ENCODE data around the gene REP15.
A peak's percentile ranks its signal among the peaks of the same experiment; 100 is the strongest.

REP15 gene

DNA sequence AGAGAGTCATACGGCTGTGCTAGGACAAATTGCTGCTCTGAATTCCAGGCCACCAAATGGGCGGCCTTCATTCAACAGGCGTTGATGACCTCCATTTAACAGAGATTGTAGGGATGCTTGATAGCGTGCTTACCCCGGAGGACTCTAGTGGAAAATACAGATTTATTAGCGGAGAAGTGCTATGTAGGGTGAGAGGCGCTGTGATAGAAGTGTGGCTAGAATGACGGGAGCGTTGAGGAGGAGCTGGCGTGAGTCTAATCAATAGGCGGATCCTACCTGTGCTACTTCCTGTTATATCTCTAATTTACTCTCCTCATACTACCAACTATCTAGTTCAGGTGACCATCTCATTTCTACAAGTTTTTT, 15.1 kb downstream of the REP15 start:
- Histone ChIP-seq H3K27ac (ENCODE audit: low read length) (peak overlapping the region; percentile 33), H3K4me1 (ENCODE audit: low read length) (peaks cover 12% of the 10 kb centered on the region), H3K9me3 (ENCODE audit: insufficient read depth, low read length) (no peaks in the 10 kb centered on the region), H3K36me3 (replicated peaks; ENCODE audit: low read depth, low read length) (peaks cover 7% of the 10 kb centered on the region), H3K27me3 (ENCODE audit: low read depth, low read length) (no peaks in the 10 kb centered on the region), H2AFZ (ENCODE audit: low read depth, low read length) (peak overlapping the region; percentile 88; the same call in 1 of the 2 replicates), H3K9ac (ENCODE audit: low read length) (peak overlapping the region; percentile 88), H3K4me3 (ENCODE audit: low read length) (peak overlapping the region; percentile 96), H3K4me2 (ENCODE audit: low read length) (peak overlapping the region; percentile 80), H3K79me2 (ENCODE audit: low read length) (peaks cover 50% of the 10 kb centered on the region), H4K20me1 (ENCODE audit: insufficient read depth, low read length) (peaks cover 11% of the 10 kb centered on the region)
- TF ChIP-seq, protein P1, sequence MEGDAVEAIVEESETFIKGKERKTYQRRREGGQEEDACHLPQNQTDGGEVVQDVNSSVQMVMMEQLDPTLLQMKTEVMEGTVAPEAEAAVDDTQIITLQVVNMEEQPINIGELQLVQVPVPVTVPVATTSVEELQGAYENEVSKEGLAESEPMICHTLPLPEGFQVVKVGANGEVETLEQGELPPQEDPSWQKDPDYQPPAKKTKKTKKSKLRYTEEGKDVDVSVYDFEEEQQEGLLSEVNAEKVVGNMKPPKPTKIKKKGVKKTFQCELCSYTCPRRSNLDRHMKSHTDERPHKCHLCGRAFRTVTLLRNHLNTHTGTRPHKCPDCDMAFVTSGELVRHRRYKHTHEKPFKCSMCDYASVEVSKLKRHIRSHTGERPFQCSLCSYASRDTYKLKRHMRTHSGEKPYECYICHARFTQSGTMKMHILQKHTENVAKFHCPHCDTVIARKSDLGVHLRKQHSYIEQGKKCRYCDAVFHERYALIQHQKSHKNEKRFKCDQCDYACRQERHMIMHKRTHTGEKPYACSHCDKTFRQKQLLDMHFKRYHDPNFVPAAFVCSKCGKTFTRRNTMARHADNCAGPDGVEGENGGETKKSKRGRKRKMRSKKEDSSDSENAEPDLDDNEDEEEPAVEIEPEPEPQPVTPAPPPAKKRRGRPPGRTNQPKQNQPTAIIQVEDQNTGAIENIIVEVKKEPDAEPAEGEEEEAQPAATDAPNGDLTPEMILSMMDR (IDR thresholded peaks at IDR 0.05; ENCODE audit: low read depth, low read length), result no peak
- no peak for TF ChIP-seq EZH2phosphoT487 (IDR thresholded peaks at IDR 0.05; ENCODE audit: low read depth)

GRCh38 chr12:27711967-27712366, 15.7 kb downstream of the REP15 start:
- H3K4me1 ChIP-seq (ENCODE audit: low read length), result peaks cover 12% of the 10 kb centered on the region
- H3K4me2 ChIP-seq (ENCODE audit: low read length), result peak overlapping the region; percentile 80
- H2AFZ ChIP-seq (ENCODE audit: low read depth, low read length), result no peak overlapping the region
- H3K36me3 ChIP-seq (replicated peaks; ENCODE audit: low read depth, low read length), result peaks cover 9% of the 10 kb centered on the region
- H3K27me3 ChIP-seq (ENCODE audit: low read depth, low read length), result no peaks in the 10 kb centered on the region
- no peak overlapping the region for H3K27ac ChIP-seq (ENCODE audit: low read length)
- H3K9ac ChIP-seq (ENCODE audit: low read length), result peak overlapping the region; percentile 88
- H4K20me1 ChIP-seq (ENCODE audit: insufficient read depth, low read length), result peaks cover 11% of the 10 kb centered on the region
- no peak for TF ChIP-seq EZH2phosphoT487 (IDR thresholded peaks at IDR 0.05; ENCODE audit: low read depth)
- TF ChIP-seq, protein P1 (IDR thresholded peaks at IDR 0.05; ENCODE audit: low read depth, low read length), result no peak
- peaks cover 50% of the 10 kb centered on the region for H3K79me2 ChIP-seq (ENCODE audit: low read length)
- no peaks in the 10 kb centered on the region for H3K9me3 ChIP-seq (ENCODE audit: insufficient read depth, low read length)
- peak overlapping the region; percentile 96 for H3K4me3 ChIP-seq (ENCODE audit: low read length)

DNA sequence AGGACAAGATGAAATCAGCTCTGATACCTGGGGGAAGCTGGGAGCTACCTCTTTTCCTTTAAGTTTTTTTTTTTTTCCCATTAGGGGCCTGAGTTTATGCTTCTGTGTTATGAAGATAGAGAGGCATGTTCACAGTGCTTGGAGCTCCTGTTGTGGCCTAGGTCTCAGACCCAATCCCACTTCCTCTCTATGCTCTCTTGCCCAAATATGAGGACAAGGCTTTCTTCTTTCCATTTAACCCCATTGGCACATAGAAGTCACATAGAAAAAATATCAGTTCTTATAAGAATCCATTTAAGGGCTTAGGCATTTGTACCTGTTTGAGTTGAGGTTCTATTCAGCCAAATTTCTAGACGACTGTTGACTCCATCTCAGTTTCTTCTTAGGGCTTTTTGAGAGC, 27.0 kb downstream of the REP15 start:
- Histone ChIP-seq H3K4me1 (ENCODE audit: low read length) (no peaks in the 10 kb centered on the region), H3K27ac (ENCODE audit: low read length) (peak overlapping the region; percentile 17; the same call in 1 of the 2 replicates), H4K20me1 (ENCODE audit: insufficient read depth, low read length) (no peaks in the 10 kb centered on the region), H3K9ac (ENCODE audit: low read length) (no peak overlapping the region), H3K4me3 (ENCODE audit: low read length) (no peak overlapping the region), H3K36me3 (replicated peaks; ENCODE audit: low read depth, low read length) (peaks cover 27% of the 10 kb centered on the region), H3K79me2 (ENCODE audit: low read length) (peaks cover 4% of the 10 kb centered on the region; the same call in 1 of the 2 replicates), H3K4me2 (ENCODE audit: low read length) (no peak overlapping the region), H2AFZ (ENCODE audit: low read depth, low read length) (no peak overlapping the region), H3K9me3 (ENCODE audit: insufficient read depth, low read length) (no peaks in the 10 kb centered on the region), H3K27me3 (ENCODE audit: low read depth, low read length) (no peaks in the 10 kb centered on the region)
- TF ChIP-seq, protein P1 (IDR thresholded peaks at IDR 0.05; ENCODE audit: low read depth, low read length), result no peak
- no peak for TF ChIP-seq EZH2phosphoT487 (IDR thresholded peaks at IDR 0.05; ENCODE audit: low read depth)

DNA sequence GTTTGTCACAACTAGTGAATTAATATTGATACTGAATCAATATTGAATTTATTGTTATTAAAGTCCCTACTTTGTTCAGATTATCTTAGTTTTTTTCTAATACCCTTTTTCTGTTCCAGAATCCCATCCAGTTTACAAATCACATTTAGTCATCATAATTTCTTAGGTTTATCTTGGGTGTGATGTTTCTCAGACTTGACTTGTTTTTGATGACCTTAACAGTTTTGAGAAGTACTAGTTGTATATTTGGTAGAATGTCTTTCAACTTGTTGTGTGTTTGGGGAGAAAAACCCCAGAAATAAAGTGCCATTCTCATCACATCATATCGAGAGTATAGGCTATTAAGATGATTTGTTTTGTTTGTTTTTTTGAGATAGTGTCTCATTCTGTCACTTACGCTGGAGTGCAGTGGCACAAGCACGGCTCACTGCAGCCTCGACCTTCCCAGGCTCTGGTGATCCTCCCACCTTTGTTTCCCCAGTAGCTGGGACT, 33.9 kb downstream of the REP15 start:
- Histone ChIP-seq H3K27ac (ENCODE audit: low read length) (no peak overlapping the region), H3K36me3 (replicated peaks; ENCODE audit: low read depth, low read length) (peaks cover 32% of the 10 kb centered on the region), H3K9me3 (ENCODE audit: insufficient read depth, low read length) (no peaks in the 10 kb centered on the region), H2AFZ (ENCODE audit: low read depth, low read length) (no peak overlapping the region), H3K27me3 (ENCODE audit: low read depth, low read length) (no peaks in the 10 kb centered on the region), H4K20me1 (ENCODE audit: insufficient read depth, low read length) (no peaks in the 10 kb centered on the region), H3K9ac (ENCODE audit: low read length) (no peak overlapping the region), H3K4me3 (ENCODE audit: low read length) (no peak overlapping the region), H3K4me2 (ENCODE audit: low read length) (no peak overlapping the region), H3K79me2 (ENCODE audit: low read length) (peaks cover 4% of the 10 kb centered on the region; the same call in 1 of the 2 replicates), H3K4me1 (ENCODE audit: low read length) (no peaks in the 10 kb centered on the region)
- TF ChIP-seq, protein P1 (IDR thresholded peaks at IDR 0.05; ENCODE audit: low read depth, low read length), result no peak
- no peak for TF ChIP-seq EZH2phosphoT487 (IDR thresholded peaks at IDR 0.05; ENCODE audit: low read depth)
